ENCODE data around the gene LRCH1.

GRCh38 chr13:46683676-46684260 lies 130.8 kb downstream of the LRCH1 start:
- TF ChIP-seq CTCF (IDR thresholded peaks at IDR 0.05) (no peak), POLR2A (IDR thresholded peaks at IDR 0.05) (no peak)
